Activated CD8-positive, alpha-beta memory T cell treated with anti-CD3 and anti-CD28 coated beads, Interleukin-2, amount 50 U/mL, for 24 hours (primary cell): Measurements from ENCODE around the gene ZDHHC22.

Source experiments
- DNase-seq: peaks from one replicate; pipeline ENCODE4 v3.0.0-alpha.2; 2020; ENCODE audit errors: extremely low read depth

The ZDHHC22 gene

DNA sequence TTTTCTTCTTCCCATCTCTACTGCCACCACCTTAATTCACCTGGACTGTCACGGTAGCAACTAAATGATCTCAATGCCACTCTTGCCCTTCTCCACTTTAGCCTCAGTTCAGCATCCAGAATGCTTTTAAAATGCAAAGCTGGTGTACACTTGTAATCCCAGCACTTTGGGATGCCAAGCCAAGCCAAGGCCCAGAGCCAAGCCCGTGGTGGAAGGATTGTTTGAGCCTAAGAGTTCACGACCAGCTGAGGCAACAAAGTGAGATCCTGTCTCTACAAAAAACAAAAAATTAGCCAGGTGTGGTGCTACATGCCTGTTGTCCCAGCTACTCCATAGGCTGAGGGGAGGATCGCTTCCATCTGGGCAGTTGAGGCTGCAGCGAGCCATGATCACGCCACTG lies 37.6 kb downstream of the ZDHHC22 start:
- no peak for DNase-seq

DNA sequence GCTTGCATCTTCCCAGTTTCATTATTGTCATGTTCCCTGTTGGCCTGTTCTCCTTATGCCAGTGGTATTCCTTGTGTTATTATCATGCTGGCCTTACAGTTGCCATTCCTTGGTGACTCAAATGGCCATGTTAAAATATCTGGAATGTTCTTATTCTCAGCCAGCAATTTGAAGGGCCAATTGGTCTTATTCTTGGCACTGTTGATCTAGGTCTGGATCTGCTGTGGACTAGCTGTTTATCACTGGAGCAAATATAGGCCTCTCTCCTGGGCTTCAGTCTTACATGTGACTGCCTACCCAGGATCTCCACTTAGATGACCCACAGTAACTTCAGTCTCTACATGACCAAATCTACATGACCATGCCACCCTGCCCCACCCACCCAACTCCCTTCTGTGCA lies 38.1 kb downstream of the ZDHHC22 start:
- no peak for DNase-seq

DNA sequence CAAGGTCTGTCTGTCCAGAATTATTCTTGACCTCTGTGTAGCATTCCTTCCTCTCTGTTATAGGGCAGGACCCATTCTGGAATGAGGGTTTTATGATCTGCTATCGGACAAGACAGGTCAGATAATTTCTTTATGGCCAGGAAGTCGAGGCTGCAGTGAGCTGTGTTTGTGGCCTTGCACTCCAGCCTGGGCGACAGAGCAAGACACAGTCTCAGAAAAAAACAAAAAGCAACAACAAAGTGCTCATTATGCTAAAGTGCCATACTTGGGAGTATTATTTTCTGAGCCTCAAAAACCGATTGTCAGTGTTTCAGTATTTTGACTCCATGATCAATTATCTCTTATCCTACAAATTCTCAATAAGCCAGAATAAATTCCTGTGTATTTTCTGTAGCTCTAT lies 39.4 kb downstream of the ZDHHC22 start:
- no peak for DNase-seq

DNA sequence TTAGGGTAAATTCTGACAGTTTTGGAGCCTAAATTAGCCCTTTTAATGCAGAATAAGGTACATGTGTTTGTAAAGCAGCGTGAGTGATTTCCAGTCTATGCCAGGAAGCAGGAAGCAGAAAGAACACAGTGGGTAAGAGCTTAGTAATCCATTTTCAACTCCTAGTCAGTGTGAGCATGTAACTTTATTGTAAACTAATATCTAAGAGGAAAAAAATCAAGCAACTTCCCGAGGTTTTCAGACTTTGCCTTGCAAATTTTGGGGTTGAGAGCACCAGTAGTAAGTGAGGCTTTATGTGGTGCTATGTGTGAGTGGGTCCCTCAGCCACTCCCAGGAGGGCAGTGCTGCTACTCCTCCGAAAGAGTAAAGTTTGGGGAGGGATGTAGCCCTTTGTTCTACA lies 40.6 kb downstream of the ZDHHC22 start:
- DNase-seq = no peak

DNA sequence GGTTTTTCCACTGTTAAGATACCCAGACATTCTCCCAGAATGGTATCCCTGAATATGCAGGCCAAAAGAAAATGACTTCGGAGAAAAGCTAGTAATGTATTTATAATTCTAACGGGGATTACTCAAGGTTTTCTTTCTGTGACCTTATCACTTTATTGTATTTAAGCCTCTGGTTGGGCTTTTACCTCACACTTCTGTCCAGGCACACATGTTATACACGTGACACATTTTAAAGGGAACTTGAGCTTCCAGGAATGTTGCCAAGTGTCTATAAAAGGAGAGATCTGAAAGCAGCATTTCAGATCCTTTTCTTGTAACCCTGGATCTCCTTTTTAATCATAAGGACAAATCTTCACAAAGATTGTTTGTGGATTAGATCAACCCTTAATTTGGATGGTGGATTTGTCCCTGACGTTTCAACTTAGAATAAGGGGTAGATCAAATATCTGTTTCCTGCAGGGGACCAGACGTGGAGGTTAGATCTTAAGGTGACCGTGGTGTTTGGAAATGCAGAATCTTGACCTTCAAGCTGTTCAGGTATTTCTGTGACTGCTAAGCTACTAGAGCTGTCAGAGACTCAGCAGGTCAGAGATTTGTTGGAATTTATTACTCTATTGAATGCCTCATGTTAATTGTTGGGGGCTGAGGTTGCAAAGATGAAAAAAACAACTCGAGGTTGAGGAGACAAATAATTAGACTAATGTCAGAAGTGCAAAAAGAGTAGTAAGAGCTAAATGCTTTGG lies 42.0 kb downstream of the ZDHHC22 start:
- DNase-seq = no peak

DNA sequence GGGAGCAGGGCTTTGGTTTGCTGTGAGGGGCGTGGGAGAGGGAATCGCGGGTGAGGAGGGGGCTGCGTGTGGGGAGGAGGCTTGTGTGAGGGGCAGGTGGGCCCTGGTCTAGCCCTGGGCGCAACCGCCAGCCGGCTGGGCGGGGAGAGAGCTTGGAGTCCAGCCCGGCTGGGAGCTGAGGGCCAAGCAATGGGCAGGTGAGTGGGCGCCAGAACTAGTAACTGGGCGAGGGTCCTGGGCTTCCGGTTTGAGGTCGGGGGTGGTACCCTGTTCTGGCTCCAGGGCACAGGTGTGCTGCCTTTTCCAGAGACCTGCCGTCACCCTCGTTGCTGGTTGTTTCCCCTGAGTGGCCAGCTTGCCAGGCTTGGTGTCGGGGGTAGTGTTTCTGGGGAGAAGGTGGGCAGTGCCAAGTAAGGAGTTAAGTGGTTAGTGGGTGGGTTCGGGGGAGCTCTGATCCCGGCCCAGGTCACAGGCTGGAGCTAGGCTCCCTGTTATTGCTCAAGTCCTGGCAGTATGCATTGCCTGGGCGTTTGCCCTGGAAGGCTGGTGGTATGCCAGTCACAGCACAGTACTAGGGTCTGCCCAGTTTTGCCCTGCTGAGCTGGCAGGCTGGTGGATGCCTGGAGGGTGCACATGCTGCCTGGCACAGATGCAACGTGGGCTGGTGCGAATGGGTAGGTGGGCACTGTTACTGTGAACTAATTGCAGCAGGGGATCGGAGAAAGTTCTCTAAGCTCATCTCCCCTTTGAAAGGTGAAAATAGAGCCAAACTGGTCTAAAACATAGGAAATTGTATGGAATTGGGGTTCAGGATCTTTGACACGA lies 42.9 kb downstream of the ZDHHC22 start:
- DNase-seq = no peak

DNA sequence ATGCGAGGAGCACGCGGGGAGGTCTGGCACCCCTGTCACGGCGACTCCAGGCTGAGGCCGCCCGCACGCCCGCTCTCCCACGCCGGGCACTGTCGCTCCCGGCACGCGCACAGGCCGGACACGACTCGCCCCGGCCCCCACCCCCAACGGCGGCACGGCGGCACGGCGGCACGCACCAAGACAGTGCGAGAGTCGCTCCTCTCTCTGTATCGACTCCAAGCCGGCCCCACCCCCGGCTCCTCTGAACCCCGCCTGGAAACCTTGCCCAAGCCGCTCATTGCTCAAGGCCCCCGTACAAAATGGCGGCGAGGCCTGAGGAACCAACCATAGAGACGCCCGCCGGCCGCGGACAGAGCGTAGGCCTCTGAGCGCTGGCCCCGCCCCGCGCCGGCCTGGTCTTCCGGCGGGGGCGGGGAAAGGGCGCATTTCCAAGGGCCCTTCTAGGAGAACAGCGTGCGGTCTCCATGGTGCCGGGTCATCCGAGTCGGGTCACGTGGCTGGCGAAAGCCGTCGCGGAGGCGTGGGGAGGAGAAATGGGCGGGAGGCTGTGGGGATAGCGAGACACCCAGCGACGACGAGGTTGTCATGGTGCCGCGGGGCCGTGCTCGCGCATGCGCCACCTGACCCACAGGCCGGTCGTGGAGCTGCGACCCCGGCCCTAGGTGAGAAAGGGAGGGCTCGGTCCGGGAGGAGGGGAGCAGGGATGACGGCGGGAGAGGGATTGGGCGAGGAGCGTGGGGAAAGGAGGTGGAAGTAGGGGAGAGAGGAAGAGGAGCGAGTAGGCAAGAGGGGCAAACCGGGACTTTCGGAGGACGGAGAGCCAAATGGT lies 43.7 kb downstream of the ZDHHC22 start, which contains the start of gene CIPC:
Gene CIPC (plus strand): TSS at position 559 of the 829 bp plus-strand sequence. CDS start 7,451 bp downstream, outside the sequence.
- DNase-seq = peak; percentile 99

DNA sequence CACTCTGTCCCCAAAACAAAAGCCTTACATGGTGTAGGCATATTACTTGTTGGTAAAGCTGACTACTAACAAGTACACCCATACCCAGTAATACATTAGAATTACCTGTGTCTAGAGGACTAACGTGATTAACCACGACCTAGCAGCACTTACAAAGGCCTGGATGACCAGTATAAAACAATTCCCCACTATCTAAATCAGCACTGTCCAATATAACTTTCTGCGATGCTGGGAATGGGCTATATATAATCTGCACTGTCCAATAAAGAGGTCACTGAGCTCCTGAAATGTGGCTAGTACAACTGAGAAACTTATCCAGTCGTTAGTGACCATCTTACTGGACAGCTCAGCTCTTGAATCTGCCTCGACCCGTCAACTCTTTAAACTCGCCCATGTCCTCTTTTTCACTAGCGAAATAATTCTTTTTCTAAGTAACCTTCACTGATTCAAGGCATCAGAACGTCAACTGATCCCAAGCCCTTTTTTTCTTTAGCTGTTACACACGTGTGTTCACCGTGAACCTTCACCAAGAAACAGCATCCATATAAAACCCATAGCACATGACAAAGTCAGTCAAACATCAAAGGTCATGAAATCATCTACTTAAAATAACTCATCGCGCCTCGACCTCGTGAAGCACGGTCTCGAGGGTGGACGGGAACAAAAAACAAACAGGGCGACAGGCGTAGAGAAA lies 44.4 kb downstream of the ZDHHC22 start:
- DNase-seq = no peak

DNA sequence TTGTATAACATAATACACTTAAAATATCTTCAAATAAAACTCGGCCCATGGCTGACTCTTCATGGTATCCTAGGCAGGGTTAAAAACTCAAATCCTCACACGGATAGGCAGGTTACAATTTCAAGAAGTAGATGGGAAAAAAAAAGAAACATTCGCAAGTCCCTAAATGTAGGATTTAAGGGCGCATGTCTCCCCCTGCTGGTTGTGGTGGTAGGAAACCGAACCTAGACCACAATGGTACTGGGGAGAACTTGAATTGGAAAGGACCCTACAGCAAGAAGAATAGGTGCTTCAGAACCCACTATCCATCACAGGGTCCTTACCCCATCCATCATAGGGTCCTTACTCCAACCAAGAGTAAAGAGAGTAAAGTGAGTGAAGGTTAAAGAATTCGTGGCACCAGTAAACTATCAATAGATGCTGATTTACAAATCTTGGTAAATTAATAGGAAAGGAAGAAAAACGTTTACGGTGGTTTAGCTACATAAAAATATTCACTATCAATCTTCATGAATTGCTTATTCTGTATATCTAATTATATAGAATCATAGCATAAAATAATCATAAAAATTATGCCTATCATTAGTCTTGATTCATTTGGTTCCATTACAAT lies 46.8 kb downstream of the ZDHHC22 start:
- peak; percentile 59 for DNase-seq

DNA sequence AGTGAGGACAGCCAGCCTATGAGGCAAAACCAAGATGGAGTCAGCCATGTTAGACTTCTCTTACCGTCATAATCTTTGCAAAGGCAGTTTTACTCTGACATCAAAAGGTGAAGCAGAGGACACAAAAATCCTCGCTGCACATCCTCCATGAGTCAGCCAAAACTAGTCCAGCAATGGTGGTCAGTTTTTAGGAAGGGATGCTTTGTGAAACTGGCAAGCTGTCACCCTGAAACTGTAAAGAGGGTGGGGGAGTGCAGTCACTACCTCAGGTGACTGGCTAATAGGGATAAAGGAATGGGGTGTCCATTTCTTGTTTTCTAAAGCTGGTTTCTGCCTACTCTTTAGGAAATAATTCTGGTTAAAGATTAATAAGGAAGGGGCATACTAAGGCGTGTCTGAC lies 48.9 kb downstream of the ZDHHC22 start:
- no peak for DNase-seq

DNA sequence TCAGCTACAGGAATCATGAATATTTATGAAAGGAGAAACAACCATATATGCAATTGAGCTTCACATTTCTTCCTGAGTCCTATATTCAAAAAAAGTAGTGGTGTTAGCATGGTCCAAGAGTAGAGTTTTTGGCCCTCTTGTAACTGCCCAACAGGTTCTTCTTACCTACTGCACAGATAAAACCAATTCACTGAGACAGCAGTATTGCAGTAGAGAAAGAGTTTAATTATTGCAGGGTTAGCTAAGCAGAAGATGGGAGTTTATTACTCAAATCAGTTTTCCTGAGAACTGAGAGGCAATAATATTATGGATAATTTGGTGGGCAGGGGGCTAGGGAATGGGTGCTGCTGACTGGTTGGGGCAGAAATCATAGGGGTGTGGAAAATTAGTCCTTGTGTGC lies 50.1 kb downstream of the ZDHHC22 start:
- DNase-seq = no peak

DNA sequence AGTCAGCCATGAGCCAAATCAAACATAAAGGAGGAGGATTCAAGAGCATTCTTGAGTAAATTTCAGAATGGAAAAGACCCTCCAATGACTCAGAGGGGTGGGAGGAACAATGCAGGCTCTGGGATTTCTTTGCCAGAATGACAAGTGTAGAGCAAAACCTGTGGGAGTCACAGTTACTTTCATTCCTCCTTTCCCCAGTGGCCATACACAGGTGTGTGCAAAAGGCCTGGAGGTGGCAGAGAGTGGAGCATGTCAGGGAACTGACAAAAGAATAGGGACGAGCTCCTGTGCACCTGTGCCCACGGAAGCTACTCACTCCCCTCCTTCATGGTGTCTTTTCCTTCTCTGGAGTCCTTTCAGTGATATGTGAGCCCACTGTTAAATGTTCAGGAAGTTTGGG lies 52.9 kb downstream of the ZDHHC22 start:
- DNase-seq = no peak

DNA sequence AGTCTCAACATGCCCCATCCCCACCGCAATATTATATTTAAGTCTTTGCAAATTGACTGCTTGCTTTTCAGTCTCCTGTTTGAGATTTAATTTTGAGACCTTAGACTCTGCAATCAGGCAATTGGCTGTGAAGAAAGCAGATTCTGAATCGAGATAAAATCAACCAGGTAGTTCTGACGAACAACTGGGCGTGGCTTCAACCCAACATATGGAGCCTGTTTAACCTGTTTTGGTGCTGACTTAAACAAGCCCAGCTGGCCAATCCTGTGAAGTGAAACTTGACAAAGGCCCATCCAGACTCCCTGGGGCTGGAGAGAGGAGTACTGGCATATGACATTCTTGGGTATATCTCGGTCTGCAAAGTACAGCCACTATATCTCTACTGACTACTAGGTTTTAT lies 53.4 kb downstream of the ZDHHC22 start:
- no peak for DNase-seq

DNA sequence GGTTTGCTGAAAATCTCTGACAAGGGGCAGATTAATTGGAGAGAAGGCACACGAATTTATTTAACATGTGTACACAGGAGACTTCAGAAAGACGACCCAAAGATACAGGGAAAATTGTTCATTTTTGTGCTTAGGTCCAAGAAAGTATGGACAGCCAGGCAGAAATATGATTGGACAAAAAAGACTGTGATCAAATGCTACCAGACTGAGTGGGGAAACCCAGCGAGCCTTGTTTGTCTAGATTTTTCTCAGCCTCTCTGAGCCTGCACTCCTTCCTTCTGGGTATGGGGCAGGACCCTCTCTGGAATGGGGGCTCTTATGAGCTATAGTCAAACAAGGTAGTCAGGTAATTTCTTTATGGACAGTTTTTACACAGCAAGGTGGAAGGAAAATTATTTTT lies 54.0 kb downstream of the ZDHHC22 start:
- no peak for DNase-seq

DNA sequence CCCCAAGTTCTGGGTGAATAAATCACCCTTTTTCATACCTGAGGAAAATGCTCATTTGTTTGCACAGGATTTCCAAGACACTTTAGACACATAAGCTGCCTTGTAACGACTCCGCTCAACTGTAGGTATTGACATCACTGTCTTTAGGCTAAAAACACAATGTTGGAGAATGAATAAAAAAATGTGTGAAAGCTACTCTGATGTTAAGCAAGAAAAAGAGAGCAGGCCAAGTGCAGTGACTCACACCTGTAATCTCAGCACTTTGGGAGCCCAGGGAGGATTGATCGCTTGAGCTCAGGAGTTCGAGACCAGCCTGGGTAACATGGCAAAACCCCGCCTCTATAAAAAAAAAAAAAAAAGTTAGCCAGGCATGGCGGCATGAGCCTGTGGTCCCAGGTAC lies 54.6 kb downstream of the ZDHHC22 start:
- no peak for DNase-seq

DNA sequence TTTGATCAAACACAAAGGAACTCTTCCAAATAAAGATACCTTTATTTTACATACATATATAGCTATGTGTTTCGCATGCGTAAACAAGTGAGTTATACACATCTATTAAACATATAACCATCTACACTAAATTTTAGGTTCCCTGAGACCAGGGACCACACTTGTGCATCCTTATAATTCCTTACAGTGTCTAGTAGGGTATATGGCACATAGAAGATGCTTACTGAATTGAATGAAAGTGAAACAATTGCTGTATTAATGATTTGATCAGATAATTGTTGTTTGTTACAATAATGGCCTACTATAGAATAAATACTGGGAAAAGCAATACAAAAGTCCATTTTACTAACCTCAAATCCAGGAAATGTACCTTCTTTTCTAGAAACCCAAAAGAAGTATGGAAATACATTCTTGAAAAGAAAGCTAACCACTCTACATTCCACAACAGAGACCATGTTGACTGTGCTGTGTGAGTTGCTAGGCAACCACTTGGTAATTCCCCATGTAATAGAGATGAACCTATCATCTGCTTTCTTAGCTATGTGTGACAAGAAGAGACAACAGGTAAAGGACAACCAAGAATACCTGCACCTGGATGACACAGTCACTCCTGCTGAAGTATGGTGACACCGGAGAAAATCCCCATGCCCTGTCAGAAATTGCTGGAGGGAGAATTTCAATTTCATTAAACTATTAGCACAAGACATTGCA lies 55.4 kb downstream of the ZDHHC22 start:
- no peak for DNase-seq

DNA sequence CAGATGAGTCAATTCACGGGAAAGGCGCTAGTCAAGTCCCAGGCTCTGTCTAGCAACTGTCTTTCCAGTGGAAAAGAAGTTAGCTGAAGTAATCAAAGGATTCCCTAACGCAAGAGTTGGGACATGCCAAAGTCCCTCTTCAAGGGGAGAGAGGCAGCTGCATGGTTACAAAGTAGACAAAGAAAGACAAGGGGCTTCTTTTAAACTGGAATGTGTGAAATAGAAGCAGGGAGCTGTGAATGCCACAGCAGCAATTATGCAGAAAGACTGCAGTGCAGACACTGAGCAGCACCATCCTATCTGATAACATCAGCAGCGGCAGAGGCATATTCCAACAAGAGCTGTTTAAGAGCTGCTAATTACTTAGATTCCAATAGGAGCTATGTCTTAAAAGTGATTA lies 56.1 kb downstream of the ZDHHC22 start:
- no peak for DNase-seq

DNA sequence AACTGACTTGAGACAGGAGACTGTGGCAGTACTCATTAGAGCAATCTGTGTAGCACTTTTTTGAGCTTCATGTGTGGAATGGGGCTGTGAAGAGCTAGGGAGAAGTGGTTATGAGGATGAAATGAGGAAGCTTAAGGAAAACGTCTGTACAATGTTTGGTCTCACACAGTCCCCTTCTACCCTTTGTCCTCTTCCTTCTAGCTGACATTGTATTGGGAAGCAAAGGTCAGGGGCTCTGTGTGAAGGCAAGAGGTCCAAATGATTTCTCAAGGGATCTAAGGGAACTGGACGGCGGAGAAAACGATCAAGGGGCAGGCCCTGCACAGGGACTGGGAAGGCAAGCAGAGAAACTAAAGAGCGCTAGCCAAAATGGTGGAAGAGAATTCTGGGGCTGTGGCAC lies 56.6 kb downstream of the ZDHHC22 start:
- no peak for DNase-seq

DNA sequence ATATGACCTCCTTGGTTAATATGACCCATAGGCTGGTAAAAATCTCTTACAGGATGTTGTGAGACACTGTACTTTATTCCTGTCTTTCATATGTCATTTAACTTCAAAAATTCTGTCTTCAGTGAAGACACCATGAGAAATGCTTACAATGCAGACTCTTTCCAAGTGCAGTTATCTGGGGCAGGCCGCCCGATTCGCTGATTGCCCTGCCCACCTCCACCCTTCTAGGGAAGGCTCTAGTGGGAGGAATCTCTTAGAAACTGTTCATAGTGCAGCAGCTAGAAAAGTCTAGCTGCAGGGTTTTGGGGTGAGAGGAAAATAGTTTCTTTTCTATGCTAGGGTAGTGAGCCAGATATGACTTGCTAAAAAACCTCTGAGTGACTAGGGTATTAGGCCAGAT lies 58.5 kb downstream of the ZDHHC22 start:
- DNase-seq = no peak

DNA sequence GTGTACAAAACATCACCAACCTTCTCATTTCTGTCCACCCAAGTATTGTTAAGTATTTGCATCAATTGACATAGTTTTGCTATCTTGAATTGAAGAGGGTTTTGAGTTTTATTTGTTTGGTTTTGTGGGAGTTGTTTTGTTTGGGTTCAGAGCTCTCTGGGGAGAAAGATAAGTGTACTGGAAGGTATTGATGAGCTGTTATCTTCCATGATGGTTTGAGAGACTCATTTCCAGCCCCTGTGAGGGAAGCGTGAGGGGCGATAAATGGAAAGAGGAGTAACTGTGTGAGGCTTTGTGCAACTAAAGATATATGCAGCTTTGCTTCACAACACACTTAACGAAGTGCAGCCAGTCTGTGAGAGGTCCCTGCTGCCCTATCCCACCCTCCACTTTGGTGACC lies 59.2 kb downstream of the ZDHHC22 start:
- no peak for DNase-seq
